SKM-1 (cell line): ENCODE measurements around the gene LRRC3B.
"Not testable (repeated sequence)": the region's sequence is repeated elsewhere in the genome, so short reads cannot be mapped to it uniquely, and the experiment has no call there.

Experiments
- DNase-seq: peaks from one replicate; lab custom pipeline; 2025; ENCODE audit not compliant: unreplicated experiment; lab: John Stamatoyannopoulos, UW

The LRRC3B gene, protein sequence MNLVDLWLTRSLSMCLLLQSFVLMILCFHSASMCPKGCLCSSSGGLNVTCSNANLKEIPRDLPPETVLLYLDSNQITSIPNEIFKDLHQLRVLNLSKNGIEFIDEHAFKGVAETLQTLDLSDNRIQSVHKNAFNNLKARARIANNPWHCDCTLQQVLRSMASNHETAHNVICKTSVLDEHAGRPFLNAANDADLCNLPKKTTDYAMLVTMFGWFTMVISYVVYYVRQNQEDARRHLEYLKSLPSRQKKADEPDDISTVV

DNA sequence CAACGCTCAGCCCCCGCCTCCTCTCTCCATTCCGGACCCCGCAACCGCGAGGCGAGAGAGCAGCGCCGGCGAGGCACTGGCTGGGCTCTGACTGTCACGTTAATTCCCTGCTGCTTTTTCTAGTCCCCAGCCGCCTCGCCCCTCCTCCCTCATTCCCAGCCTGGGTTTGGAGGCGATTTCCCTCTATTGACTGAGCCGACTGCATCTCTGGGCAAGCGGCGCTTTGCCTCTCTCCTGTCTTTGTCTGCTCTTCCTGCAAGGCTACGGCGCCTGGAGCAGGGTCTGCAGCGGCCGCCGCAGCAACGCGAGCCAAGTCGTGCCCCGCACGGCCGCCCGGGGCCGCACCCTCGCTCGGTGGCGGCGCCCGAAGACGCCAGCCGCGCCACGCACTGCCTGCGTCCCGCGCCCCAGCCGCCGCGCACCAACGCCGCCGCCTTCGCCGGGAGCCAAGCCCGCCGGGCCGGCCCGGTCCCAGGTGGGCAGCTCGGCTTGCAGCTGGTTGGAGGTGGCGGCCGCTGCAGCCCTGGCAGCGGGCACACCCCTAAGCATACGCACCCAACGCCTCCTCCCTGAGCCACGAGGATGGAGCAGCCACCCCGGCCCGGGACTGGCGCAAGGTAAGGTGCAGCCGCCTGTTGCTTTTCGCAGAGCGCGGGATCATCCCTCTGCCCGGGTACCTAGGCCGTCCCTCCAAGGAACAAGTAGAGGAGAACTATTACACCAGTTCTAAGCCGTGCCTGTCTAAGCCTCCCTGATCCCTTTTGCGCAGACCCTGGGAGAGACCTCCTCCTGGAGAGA lies at the start of gene LRRC3B:
LRRC3B (plus strand) TSS at position 152 of the 798 bp plus-strand sequence. CDS start 86,901 bp downstream, outside the sequence.
- no peak for DNase-seq

DNA sequence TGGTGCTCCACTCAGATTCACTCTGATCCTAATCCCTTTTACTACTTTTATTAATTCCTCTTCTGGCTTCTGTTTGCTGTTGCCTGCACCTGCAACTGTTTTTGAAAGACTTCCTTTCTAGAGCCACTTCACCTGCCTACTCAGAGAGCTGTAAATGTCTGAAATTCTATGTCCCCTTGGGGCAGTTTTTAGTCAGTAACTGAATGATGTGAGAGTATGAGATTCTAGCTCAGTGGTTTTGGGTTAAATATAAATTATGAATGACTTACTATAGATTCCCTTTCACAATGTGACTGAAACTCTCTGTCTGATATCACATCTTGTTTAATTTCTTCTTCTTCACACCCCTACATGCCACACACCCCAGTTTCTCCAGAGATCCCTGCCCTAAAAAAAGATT lies 47.8 kb upstream of the LRRC3B start:
- DNase-seq = no peak

DNA sequence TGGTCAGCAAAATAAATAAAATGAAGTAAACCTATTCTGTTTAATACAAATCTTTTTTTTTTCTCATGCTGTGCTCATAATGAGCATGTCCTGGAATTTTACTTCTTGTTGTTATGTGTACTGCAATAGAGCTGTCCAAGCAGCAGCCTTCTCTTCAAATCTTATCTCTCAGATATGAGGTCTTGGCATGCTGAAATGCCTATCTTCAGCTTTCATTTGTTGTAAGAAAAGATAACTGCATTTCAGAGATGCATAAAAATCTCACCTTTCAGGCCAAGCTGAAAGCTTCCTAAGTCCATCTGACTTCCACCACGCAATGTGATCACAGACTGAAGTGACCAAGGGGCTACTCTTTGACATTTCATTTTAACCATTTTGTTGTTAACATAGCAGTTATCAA lies 43.5 kb upstream of the LRRC3B start:
- DNase-seq = no peak

DNA sequence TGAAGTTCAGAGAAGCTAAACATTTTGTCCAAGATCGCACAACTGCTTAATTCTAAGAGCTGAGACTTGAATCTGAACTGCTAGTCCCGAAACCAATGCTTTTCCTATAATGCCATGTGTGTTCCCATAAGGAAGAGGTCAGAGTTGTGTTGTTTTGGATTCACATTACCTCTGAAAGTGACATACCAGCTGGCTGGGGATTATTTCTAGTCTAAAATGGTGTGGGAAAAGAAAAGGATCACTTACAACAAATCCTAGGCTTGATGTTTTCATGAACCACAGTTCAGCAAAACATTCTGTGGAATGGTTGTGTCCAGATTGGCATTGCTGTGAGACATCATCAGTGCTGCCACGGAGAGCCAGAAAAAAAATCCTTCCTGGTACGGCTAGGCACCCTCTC lies 35.0 kb upstream of the LRRC3B start:
- DNase-seq = no peak

DNA sequence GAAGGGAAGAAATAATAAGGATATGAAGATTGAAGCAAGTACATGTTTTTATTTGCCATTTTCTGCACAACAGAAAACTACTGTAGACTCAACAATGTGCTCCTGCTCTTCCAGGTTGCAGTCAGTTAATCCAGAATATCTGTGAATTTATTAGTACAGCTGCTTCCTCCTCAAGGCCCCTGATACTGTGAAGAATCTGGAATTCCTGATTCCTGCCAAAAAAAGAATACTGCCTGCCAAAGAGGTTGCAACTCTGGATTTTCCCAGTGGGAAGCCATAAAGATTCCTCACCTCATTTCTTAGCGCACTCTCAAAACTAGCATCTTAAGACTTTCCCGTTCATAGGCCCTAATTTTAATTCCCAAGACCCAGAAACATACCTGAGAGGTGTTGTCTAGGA lies 33.6 kb upstream of the LRRC3B start:
- no peak for DNase-seq

DNA sequence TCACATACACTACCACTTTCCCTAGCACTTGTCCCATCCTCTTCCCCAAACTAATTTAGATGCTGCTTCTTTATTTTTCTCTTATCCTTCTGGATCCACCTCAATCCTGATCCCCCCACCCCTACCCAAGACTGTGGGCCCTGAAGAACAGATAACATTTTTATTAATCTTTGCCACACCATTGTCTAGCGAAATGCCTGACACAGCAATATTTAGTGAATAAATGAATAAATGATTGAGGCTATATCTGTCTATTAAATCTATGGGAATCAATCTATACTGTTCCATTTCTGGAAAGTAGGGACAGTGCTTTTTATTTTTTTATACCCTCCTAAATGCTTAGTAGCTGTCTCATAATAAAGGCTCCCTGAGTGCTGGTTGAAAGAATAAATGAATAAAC lies 32.9 kb upstream of the LRRC3B start:
- no peak for DNase-seq

DNA sequence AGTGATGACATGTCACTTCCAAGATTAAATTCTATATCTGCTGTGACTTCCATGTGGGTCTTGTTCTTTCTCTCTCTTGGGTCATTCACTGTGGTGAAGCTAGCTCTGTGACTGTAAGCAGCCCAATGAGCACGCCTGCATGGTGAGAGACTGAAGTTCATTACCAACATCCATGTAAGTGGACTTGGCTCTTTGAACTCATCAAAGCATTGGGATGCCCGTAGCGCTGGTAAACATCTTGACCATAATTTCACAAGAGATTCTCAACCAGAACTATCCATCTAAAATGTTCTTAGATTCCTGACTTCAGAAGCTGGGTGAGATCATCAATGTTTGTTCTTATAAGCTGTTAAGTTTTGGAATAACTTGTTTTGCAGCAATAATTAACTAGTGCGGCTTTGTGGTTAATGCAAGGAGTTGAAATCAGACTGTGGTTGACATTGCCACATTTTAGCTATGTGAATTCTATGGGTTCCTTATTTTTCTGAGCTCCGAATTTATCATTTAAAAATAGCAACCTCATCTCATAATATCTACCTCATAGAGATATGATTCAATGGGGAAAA lies 31.6 kb upstream of the LRRC3B start:
- peak; percentile 7 for DNase-seq

DNA sequence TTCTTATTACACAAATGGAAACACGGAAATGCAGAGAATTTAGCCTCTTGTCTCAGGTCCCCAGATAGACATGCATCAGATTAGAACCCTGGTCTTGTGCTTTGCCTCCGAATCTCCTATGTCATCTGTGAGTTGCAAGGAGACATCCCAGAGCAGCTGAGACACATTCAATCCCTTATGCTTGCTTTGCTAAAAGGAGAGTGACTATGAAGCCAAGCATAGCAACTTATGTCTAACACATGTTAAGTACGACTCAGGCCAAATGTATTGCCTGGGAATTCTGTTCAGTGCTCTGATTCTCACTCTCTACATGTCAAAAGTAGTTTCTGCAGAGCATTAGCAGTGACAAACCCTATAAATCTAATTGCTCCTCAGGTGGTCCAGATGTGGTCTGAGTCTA lies 30.6 kb upstream of the LRRC3B start:
- no peak for DNase-seq

DNA sequence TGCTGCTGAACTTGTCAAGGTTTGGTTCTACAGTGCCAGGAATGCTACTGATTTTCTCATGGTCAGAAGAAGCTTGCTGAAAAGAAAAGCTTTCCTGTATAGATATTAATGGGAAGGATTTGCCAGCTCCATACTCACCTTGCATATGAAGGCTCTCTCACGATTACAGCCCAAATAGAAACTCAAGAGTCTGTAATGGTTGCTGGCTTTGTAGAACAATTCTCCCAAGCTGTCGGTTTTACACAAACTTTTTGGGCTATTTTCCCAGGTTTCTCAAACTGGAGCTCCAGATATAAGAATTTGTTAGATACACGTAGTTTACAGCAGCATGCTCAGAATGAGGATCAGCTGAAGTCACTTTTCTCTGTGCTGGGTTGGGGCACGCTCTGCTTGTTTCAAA lies 30.1 kb upstream of the LRRC3B start:
- no peak for DNase-seq

DNA sequence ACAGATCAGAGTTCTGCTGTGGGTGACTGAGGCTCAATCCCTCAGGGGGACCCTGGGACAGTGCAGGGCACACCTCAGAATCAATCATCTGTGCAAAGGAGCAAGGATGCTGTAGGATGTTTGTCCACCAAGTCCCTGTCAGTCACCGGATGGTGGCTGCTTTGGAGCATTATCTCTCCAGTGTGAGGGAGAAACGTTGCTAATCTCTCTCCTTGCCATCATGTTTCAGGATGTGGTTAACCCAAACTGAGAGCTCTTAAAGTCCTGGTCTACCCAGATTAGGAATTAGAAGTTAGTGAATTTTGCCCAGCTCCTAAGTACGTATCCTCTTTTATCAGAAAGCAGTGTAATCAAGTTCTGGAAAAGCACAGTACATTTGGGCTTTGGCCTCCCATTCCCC lies 26.2 kb upstream of the LRRC3B start:
- DNase-seq = no peak

DNA sequence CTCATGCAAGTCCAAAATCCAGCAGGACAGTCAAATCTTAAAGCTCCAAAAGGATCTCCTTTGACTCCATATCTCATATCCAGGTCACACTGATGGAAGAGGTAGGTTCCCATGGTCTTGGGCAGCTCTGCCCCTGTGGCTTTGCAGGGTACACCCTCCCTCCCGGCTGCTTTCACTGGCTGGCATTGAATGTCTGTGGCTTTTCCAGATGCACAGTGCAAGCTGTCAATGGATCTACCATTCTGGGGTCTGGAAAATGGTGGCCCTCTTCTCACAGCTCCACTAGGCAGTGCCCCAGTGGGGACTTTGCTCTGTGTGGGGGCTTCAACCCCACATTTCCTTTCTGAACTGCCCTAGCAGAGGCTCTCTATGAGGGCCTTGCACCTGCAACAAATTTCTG lies 19.3 kb upstream of the LRRC3B start:
- not testable (repeated sequence) for DNase-seq

DNA sequence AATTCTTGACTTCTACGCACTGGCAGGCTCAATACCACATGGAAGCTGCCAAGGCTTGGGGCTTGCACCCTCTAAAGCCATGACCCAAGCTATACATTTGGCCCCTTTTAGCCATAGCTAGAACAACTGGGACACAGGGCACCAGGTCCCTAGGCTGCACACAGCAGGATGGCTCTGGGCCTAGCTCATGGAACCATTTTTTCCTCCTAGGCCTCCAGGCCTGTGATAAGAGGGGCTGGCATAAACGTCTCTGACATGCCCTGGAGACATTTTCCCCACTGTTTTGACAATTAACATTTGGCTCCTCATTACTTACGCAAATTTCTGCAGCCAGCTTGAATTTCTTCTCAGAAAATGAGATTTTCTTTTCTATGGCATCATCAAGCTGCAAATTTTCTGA lies 18.8 kb upstream of the LRRC3B start:
- not testable (repeated sequence) for DNase-seq

DNA sequence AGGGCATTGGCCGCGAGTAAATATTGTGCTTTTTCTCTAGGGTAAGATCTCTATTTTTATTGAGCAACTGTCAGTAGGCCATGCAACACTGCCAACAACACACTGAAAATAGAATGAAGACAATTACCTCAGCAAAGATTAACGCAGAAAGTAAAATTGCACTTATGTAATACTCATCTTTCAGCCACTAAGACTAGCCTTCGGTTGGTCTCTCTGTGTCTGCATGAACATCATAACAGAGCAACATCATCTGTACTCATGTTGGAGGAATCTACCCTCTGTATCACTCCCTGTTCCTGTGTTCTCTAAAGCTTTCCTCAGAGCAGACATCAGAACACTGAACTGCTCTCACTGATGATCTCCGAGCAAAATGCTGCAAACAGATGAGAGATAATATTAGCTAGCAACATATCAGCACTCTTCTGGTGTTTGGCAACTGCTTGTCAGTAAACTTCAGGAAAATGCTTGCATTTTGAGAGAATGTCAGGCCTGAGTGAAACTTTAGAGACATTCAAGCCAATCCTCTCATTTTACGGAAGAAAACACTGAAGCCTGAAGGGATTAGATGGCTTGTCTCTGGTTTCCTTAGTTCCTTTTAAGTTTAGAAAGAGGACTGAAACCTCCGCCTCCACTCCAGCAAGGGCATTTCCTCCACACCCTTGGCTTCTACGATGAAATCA lies 8.4 kb upstream of the LRRC3B start:
- no peak for DNase-seq

DNA sequence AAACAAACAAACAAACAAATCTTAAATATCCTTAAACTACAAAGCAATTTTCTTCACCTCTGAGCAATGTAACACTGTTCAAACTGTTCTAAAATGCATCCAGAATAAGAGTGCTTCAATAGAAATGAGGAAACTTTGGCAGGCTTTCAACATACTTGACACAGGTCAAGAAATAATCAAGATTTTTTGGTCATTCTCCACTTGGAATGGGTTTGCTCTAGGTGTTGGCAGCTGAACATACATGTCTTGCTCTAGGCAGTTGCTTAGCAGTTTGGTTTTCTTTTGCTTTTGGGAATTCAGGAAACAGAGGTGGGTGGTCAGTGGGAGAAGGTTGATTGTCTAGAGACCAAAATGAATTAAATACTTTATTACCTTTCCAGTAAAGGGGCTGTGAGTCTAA lies 1.4 kb upstream of the LRRC3B start:
- no peak for DNase-seq

DNA sequence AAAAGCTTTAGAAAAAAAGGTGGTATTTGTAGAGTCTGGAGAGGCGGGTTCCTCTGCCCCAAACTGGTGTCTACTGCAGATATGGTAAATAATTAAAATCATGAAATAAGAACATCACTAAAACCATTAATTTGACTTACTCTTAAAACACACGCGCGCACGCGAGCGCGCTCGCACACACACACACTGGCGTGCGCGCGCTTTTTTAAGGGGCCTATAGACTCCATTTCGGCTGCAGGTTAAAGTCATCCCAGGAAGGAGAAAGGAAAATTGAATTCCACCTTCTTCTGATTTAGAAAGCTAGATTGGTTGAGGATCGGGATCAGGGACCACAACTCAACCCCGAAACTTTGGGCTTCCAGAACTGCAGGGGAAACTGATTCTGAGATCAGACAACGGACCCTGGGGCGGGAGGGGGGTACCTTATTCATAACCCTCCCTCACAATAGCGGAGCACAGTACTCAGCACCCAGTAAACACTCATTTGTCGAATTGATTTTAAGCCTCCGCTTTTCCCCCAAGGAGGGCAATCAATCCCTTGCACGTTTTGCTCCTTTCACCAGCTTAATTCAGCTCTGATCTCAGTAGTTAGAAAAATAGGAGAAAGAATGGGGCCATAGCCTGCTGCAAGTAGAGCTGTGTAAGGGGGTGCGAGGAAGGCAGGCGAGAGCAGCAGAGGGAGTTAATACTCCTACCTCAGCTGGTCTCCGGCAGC lies 509 bp upstream of the LRRC3B start:
- DNase-seq = no peak

DNA sequence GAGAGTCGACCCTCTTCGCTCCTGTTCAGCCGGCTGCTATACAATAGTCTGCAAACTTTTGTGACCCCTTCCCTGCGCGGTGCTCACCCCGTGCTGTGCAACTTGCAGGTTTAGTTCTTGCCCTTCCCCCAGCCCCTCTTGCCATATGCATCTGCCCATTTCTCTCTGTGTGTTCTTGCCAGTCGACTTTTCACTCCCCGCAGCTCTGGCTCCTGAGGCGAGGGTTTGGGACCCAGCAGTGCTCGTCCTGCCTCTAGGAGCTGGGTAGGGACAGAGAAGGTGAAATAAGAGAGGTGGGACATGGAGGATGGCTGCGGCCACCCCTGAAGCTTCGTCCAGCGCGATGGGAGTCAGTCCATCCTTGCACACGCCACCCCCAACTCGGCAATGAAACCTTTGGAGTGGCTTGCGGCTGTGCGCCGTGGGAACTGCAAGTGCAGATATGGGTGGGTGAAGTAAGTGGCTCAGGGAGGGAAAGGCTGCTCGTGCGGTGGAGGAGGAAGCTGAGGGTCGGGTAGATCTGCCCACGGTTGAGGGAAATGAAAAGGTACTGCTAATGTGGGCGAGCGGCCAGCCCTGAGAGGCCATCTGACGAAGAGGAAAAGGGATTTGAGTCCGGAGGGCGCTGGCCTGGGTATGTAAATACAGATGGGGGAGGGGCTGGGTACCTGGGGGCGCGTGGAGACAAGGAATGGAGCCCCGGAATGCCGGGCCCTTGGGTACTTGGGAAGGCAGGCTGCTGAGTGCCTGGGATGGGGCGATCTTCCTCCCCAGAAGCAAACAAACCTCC lies 1.0 kb downstream of the LRRC3B start:
- DNase-seq = no peak

DNA sequence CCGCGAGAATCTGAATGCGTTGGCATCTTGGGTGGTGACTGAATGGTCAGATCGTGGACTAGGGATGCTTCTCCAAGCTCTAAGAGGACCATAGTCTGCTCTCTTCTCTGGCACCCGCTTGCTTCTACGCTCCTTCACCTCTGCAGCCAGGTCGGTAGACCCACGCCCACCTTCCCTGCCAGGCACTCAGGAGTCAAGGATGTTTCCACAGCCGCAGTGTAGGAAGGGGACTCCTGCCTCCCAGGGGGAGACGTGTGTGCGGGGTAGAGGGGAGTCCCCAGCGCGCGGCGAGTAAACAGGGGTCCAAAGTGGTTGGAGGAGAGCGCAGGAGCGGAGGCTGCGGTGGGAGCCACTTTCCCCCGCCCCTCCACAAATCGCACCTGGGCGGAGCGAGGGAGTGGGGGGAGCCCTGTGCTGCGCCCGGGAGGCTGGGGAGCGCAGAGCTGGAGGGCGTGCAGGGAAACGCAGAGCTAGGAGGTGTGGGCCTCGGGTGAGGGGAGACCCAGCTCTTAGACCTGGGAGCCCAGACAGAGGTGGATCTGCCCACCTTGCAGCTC lies 1.7 kb downstream of the LRRC3B start:
- no peak for DNase-seq

DNA sequence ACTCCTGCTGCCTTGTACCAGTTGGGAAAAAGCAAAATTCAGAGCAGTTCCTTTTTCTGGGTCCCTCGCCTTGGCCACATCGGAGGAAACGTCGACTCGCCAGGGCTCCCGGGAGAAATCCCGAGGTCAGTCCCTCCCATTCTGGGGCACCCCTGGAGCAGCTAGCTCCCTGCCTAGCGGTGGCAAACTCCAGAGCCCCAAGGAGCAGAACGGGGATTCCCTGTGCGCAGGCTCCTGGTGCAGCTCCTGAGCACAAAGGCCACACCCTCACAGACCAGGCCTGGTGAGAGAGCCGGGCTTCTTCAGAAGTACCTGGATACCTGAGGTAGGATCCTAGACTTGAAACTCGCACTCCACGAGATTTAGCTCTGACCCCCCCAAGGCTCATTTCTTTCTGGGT lies 2.6 kb downstream of the LRRC3B start:
- no peak for DNase-seq

DNA sequence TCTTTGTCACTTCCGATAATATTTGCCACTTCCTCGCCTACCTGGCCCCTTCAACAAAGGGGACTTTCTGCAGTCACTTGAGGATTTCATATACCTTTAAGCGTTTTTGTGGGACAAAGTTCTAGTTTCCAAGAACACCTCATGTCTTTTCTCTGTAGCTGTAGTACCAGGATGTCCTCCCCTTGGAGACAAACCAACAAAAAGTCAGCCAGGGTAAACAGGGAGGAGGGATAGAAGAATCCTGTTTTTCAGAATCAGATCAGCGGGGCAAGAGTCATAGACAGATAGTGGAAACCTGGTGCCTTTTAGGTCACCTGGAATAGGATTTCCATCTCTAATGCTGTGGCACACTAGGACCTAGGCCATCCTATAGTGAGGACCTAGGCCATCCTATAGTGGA lies 4.5 kb downstream of the LRRC3B start:
- no peak for DNase-seq

DNA sequence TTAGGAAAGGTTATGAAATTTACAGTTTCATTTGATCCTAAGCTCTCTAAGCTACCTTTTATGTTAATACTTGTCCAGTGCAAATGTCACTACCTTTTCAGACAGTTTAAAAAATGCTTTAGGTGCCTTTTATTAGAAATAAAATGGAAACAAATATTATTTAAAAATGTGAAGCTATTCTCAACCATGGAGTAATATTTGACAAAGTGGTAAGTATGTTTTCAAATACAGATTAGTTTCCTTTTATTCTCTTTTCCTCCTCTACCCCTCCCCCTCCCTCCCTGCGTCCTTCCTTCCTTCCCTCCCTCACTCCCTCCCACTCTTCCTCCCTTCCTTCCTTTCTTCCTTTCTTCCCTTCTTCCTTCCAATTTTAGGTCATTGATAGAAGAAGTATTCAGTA lies 6.3 kb downstream of the LRRC3B start:
- DNase-seq = no peak
